NCI-H146 treated with DMSO at 0.1 percent for 48 hours (cell line): ENCODE measurements around the gene NANOGP8.
"Not testable (repeated sequence)": the region's sequence is repeated elsewhere in the genome, so short reads cannot be mapped to it uniquely, and the experiment has no call there.

Experiments
- DNase-seq: peaks from one replicate; lab custom pipeline; 2025; ENCODE audit not compliant: unreplicated experiment; lab: John Stamatoyannopoulos, UW

Gene NANOGP8

GRCh38 chr15:35085176-35085919, at the start of gene NANOGP8:
NANOGP8 (minus strand) TSS chr15:35085295; CDS start chr15:35085110, 185 bp downstream.
- DNase-seq: not testable (repeated sequence)

- DNase-seq: no peak
Measured at GRCh38 chr15:35134299-35134698, 49.2 kb upstream of the NANOGP8 start.

GRCh38 chr15:35130245-35130644, 45.1 kb upstream of the NANOGP8 start:
- DNase-seq: no peak

- no peak for DNase-seq
Measured at GRCh38 chr15:35129361-35129760, 44.3 kb upstream of the NANOGP8 start.

- DNase-seq: no peak
Measured at GRCh38 chr15:35127717-35128116, 42.6 kb upstream of the NANOGP8 start.

- DNase-seq: no peak
Measured at GRCh38 chr15:35126236-35126635, 41.1 kb upstream of the NANOGP8 start.

GRCh38 chr15:35123743-35124142, 38.6 kb upstream of the NANOGP8 start:
- no peak for DNase-seq

GRCh38 chr15:35121611-35122359, 36.7 kb upstream of the NANOGP8 start:
- no peak for DNase-seq

GRCh38 chr15:35120173-35120572, 35.1 kb upstream of the NANOGP8 start:
- no peak for DNase-seq

GRCh38 chr15:35118960-35119359, 33.9 kb upstream of the NANOGP8 start:
- no peak for DNase-seq

- DNase-seq: no peak
Measured at GRCh38 chr15:35117543-35118265, 32.6 kb upstream of the NANOGP8 start.

- no peak for DNase-seq
Measured at GRCh38 chr15:35115155-35115725, 30.1 kb upstream of the NANOGP8 start.

GRCh38 chr15:35112346-35112745, 27.3 kb upstream of the NANOGP8 start:
- DNase-seq: no peak

- no peak for DNase-seq
Measured at GRCh38 chr15:35111861-35112260, 26.8 kb upstream of the NANOGP8 start.

GRCh38 chr15:35108453-35108852, 23.4 kb upstream of the NANOGP8 start:
- DNase-seq: no peak

GRCh38 chr15:35107561-35107960, 22.5 kb upstream of the NANOGP8 start:
- no peak for DNase-seq

- no peak for DNase-seq
Measured at GRCh38 chr15:35107122-35107521, 22.0 kb upstream of the NANOGP8 start.

GRCh38 chr15:35104526-35105147, 19.5 kb upstream of the NANOGP8 start:
- DNase-seq: no peak

- DNase-seq: no peak
Measured at GRCh38 chr15:35102186-35102585, 17.1 kb upstream of the NANOGP8 start.

- no peak for DNase-seq
Measured at GRCh38 chr15:35101335-35101734, 16.2 kb upstream of the NANOGP8 start.

- DNase-seq: no peak
Measured at GRCh38 chr15:35098737-35099136, 13.6 kb upstream of the NANOGP8 start.
